ENCODE measurements around the gene FSIP1.

DNA sequence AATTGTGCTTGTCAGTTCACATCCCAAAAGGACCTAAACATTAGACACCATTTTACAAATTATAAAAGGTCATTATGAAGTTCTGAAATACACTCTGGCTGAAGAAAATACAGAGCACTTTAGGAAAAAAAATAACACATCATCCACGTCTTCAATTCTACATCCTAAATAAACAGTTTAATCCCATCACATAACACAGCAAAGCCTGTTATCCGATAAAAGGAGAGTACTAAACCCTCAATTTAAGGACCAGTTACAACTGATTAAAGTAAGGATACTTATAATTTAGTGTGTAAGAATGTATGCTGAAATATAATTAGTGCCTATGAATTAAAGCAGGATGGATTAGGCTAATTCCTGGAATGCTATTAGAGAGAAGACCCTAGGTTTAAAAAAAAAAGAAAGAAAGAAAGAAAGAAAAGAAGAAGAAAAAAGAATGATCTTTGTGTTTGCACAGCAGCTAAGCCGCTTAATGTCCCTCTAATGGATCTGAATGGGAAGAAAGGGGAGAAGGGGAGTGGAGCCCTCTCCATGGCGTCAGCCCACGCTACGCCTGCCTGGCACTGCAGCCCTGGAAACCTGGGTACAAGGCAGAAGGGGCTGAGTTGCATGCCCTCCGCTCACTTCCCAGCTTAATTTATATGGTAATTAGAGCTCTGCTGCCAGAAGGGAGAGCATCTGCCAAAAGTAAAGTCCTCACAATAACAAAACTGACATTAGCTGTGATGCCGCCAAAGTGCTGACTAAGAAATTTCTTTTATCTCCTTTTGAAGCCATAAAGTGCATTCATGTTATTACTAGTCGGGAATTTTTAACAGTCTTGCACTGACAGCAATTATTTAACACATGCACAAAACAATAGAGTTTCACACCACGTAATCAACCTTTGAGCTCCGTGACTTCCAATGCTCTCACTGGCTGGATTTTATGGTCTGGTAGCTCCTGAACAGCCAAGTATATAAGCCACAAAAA lies 90.0 kb downstream of the FSIP1 start:
- TF ChIP-seq PHF8 (IDR thresholded peaks at IDR 0.05; ENCODE audit: borderline replicate concordance, low read length), result no peak
- TF ChIP-seq ERF (CRISPR knock-in tag; IDR thresholded peaks at IDR 0.05), result no peak
- TF ChIP-seq EZH2 (IDR thresholded peaks at IDR 0.05; ENCODE audit: borderline replicate concordance, low read depth, low read length), result no peak
- no peak for TF ChIP-seq RFX7 (CRISPR knock-in tag; IDR thresholded peaks at IDR 0.05)
- no peak for TF ChIP-seq HDGF (IDR thresholded peaks at IDR 0.05)
- no peak for TF ChIP-seq FOS (IDR thresholded peaks at IDR 0.05; ENCODE audit: extremely low read depth, insufficient read length)

Data from K562 (cell line).